Ovary (tissue), 3 donors: ENCODE measurements around the gene ZNF532.

Experiments
- CTCF ChIP-seq, 3 donors: fragments of 450-650 bp in 2 of 3; fragments of 200-600 bp in 1 of 3; IDR thresholded peaks; one replicate each; pipeline versions ENCODE4 v1.5.1 to v1.8.0; 2016 to 2022; ENCODE audit warnings: antibody characterized with exemption in 3 of 3, mild to moderate bottlenecking in 1 of 3
- EP300 ChIP-seq: sonication (generic); formaldehyde crosslinking; IDR thresholded peaks from one replicate; pipeline ENCODE4 v1.6.1; 2017; ENCODE audit warnings: antibody characterized with exemption
- POLR2A ChIP-seq: fragments of 450-650 bp; IDR thresholded peaks from one replicate; pipeline ENCODE4 v1.6.1; 2017; ENCODE audit warnings: antibody characterized with exemption, mild to moderate bottlenecking, moderate library complexity
- donor health status: DM: no; HTN: no; CAD: no.

- TF ChIP-seq POLR2A: no peak
- TF ChIP-seq CTCF (IDR thresholded peaks at IDR 0.05): no peak
- TF ChIP-seq EP300: no peak
These were observed 169.3 kb downstream of the ZNF532 start for GRCh38 chr18:59033974-59034373.
